GM19467 (cell line): ENCODE data around the gene INO80E.
A peak's percentile ranks its signal among the peaks of the same experiment; 100 is the strongest.
"Not testable (repeated sequence)": the region's sequence is repeated elsewhere in the genome, so short reads cannot be mapped to it uniquely, and the experiment has no call there.

Experiments
- ATAC-seq: cut with Tn5 transposase; IDR thresholded peaks from one replicate; pipeline ENCODE4 v1.9.1; 2021; ENCODE audit warnings: mild to moderate bottlenecking, moderate library complexity; ENCODE audit not compliant: unreplicated experiment

Gene INO80E

GRCh38 chr16:29995911-29996765 lies at the start of gene INO80E:
Gene INO80E, plus strand, starts transcription at chr16:29996241. Its CDS starts 70 bp downstream, at chr16:29996311.
- peak; percentile 82 for ATAC-seq

GRCh38 chr16:29947897-29948296 lies 48.1 kb upstream of the INO80E start:
- no peak for ATAC-seq

- ATAC-seq, result no peak
Measured at GRCh38 chr16:29950806-29951461, 45.1 kb upstream of the INO80E start.

GRCh38 chr16:29951625-29952365 lies 44.2 kb upstream of the INO80E start:
- ATAC-seq, result no peak

GRCh38 chr16:29958756-29959155 lies 37.3 kb upstream of the INO80E start:
- ATAC-seq, result no peak

- no peak for ATAC-seq
Measured at GRCh38 chr16:29959293-29959692, 36.7 kb upstream of the INO80E start.

- ATAC-seq, result not testable (repeated sequence)
Measured at GRCh38 chr16:29959821-29960220, 36.2 kb upstream of the INO80E start.

- no peak for ATAC-seq
Measured at GRCh38 chr16:29961127-29961478, 34.9 kb upstream of the INO80E start.

GRCh38 chr16:29961479-29962343 lies 34.3 kb upstream of the INO80E start, which contains the start of gene TMEM219:
Gene TMEM219, plus strand, starts transcription at chr16:29962079. Its CDS starts 1,065 bp downstream, at chr16:29963144.
- peak; percentile 81 for ATAC-seq

GRCh38 chr16:29962344-29962994 lies 33.6 kb upstream of the INO80E start:
- ATAC-seq, result no peak

- ATAC-seq, result no peak
Measured at GRCh38 chr16:29963021-29963743, 32.9 kb upstream of the INO80E start.

- ATAC-seq, result no peak
Measured at GRCh38 chr16:29968205-29968604, 27.8 kb upstream of the INO80E start.

GRCh38 chr16:29971304-29971703 lies 24.7 kb upstream of the INO80E start:
- no peak for ATAC-seq

- ATAC-seq, result no peak
Measured at GRCh38 chr16:29972500-29972899, 23.5 kb upstream of the INO80E start.

GRCh38 chr16:29972992-29973383 lies 23.1 kb upstream of the INO80E start:
- no peak for ATAC-seq

- peak; percentile 95 for ATAC-seq
Measured at GRCh38 chr16:29973384-29974246, 22.4 kb upstream of the INO80E start, which contains the start of gene TAOK2. Gene TAOK2, plus strand, starts transcription at chr16:29973868. Its CDS starts 3,905 bp downstream, at chr16:29977773.

- no peak for ATAC-seq
Measured at GRCh38 chr16:29974291-29975133, 21.5 kb upstream of the INO80E start.
